HepG2 (cell line): ENCODE results near the gene CFAP221. TPM values are rescaled to one million over a fixed set of nuclear protein-coding genes. Genes with fewer than 3 reads are reported as not detected.

Experiments used
- ATAC-seq: fragments of 200-7000 bp; cut with Tn5 transposase; 3 replicates; pipeline ENCODE4 v1.9.1; 2020; ENCODE audit warnings: mild to moderate bottlenecking, moderate library complexity
- BruUV-seq: library from RNA; stranded (reverse); fragments of 400-500 nt; replicated peaks from 2 replicates; lab custom pipeline; 2021; lab: Mats Ljungman, UMichigan
- CTCF ChIA-PET: fragments of 300-600 bp; formaldehyde crosslinking; extraction: SDS; loops from one replicate; lab custom pipeline; 2021; ENCODE audit warnings: low total read pairs, inconsistent platforms, low intra/inter-chr PET ratio; lab: Yijun Ruan, JAX
- POLR2A ChIA-PET: fragments of 350-600 bp; sonication (Branson Sonifier 250); formaldehyde crosslinking; loops from one replicate; lab custom pipeline; 2020; ENCODE audit warnings: antibody characterized with exemption, inconsistent platforms; lab: Yijun Ruan, JAX
- DNase-seq: peaks from one replicate; pipeline ENCODE4 v3.0.0-alpha.2; 2015; ENCODE audit warnings: low spot score
- FAIRE-seq: peaks from 3 replicates; lab custom pipeline; 2011; peaks lifted over from hg19 to GRCh38; lab: Jason Lieb, UNC
- H2AFZ ChIP-seq: one replicate; pipeline ENCODE4 v1.6.1; 2011; ENCODE audit warnings: low read length, inconsistent platforms
- H3K27ac ChIP-seq: fragments of 300-600 bp; 3 replicates; pipeline ENCODE4 v1.8.0; 2011; ENCODE audit warnings: mixed run types, mild to moderate bottlenecking, mixed read lengths, low read length, inconsistent platforms; ENCODE audit not compliant: insufficient read depth; ENCODE audit errors: extremely low read length
- H3K27me3 ChIP-seq, 2 experiments: fragments of 200-600 bp in 1 of 2; 2 replicates in 1 of 2; 3 replicates in 1 of 2; pipeline versions ENCODE4 v1.6.0 to v1.8.0; 2011; ENCODE audit warnings: low read length in 2 of 2, mild to moderate bottlenecking in 2 of 2, moderate library complexity in 2 of 2, inconsistent platforms in 1 of 2; ENCODE audit not compliant: insufficient read depth in 2 of 2, control insufficient read depth in 1 of 2
- H3K36me3 ChIP-seq, 2 experiments: fragments of 200-600 bp in 1 of 2; replicated peaks in 1 of 2; 2 replicates in 1 of 2; 3 replicates in 1 of 2; pipeline versions ENCODE4 v1.5.1 to v1.8.0; 2011; ENCODE audit warnings: low read length in 2 of 2, inconsistent platforms in 1 of 2; ENCODE audit not compliant: insufficient read depth in 2 of 2, control insufficient read depth in 1 of 2
- H3K4me1 ChIP-seq: 2 replicates; pipeline ENCODE4 v1.5.1; 2012; ENCODE audit warnings: low read length, inconsistent platforms; ENCODE audit not compliant: insufficient read depth
- H3K4me2 ChIP-seq: 2 replicates; pipeline ENCODE4 v1.6.0; 2011; ENCODE audit warnings: low read depth, low read length, inconsistent platforms
- H3K4me3 ChIP-seq, 3 experiments: fragments of 200-600 bp in 1 of 3; sonication (generic), shearing (Covaris generic) in 1 of 3; replicated peaks in 1 of 3; 2 replicates each; pipeline ENCODE4 v1.5.1; 2011 to 2016; ENCODE audit warnings: low read length in 3 of 3, inconsistent platforms in 2 of 3, low read depth in 2 of 3, mild to moderate bottlenecking in 2 of 3, control low read depth in 1 of 3, mixed read lengths in 1 of 3; ENCODE audit not compliant: insufficient read depth in 1 of 3
- H3K79me2 ChIP-seq: one replicate; pipeline ENCODE4 v1.6.1; 2011; ENCODE audit warnings: low read length, inconsistent platforms; ENCODE audit not compliant: insufficient read depth
- H3K9ac ChIP-seq: 2 replicates; pipeline ENCODE4 v1.6.0; 2011; ENCODE audit warnings: mild to moderate bottlenecking, low read depth, low read length, inconsistent platforms; ENCODE audit not compliant: insufficient read depth
- H3K9me3 ChIP-seq: 2 replicates; pipeline ENCODE4 v1.5.1; 2012; ENCODE audit warnings: mild to moderate bottlenecking, low read length
- H4K20me1 ChIP-seq: 2 replicates; pipeline ENCODE4 v1.6.0; 2011; ENCODE audit warnings: inconsistent platforms, mild to moderate bottlenecking, low read length, moderate library complexity; ENCODE audit not compliant: insufficient read depth
- CENPT ChIP-seq: sonication (generic); formaldehyde crosslinking; IDR thresholded peaks from 2 replicates; pipeline ENCODE4 v1.8.0; 2022; ENCODE audit warnings: low read depth, mild to moderate bottlenecking, moderate library complexity, missing genetic modification reagents
- DNMT1 ChIP-seq: sonication (generic); formaldehyde crosslinking; IDR thresholded peaks from 2 replicates; pipeline ENCODE4 v1.5.1; 2020; ENCODE audit warnings: mild to moderate bottlenecking, missing genetic modification reagents
- FOSL2 ChIP-seq: sonication (generic); formaldehyde crosslinking; IDR thresholded peaks from 2 replicates; pipeline ENCODE4 v1.4.0; 2020; ENCODE audit warnings: missing genetic modification reagents
- NR2F6 ChIP-seq, 2 experiments: IDR thresholded peaks; 2 replicates each; pipeline ENCODE4 v1.6.1; 2016; ENCODE audit warnings: antibody characterized with exemption in 1 of 2, mild to moderate bottlenecking in 1 of 2
- PCBP1 ChIP-seq: fragments of 200-400 bp; formaldehyde crosslinking; IDR thresholded peaks from 2 replicates; pipeline ENCODE4 v1.6.1; 2017; ENCODE audit warnings: mild to moderate bottlenecking, low read depth, low read length, borderline replicate concordance
- RARA ChIP-seq: IDR thresholded peaks from 2 replicates; pipeline ENCODE4 v1.6.1; 2016; ENCODE audit warnings: missing genetic modification reagents, missing compliant biosample characterization
- SAP130 ChIP-seq: IDR thresholded peaks from 2 replicates; pipeline ENCODE4 v1.6.1; 2016; ENCODE audit warnings: low read depth
- SMAD1 ChIP-seq: sonication (generic); formaldehyde crosslinking; IDR thresholded peaks from 2 replicates; pipeline ENCODE4 v1.4.0; 2020; ENCODE audit warnings: missing genetic modification reagents, low read depth, mild to moderate bottlenecking, borderline replicate concordance
- ZBTB3 ChIP-seq: sonication (generic); formaldehyde crosslinking; IDR thresholded peaks from 2 replicates; pipeline ENCODE4 v1.4.0; 2020; ENCODE audit warnings: low read depth, mild to moderate bottlenecking, moderate library complexity, missing genetic modification reagents, borderline replicate concordance
- ZNF205 ChIP-seq: IDR thresholded peaks from 2 replicates; pipeline ENCODE4 v1.6.1; 2018; ENCODE audit warnings: missing biosample characterization, missing genetic modification reagents
- ZNF496 ChIP-seq: sonication (generic); formaldehyde crosslinking; IDR thresholded peaks from 2 replicates; pipeline ENCODE4 v1.8.1; 2023; ENCODE audit warnings: mild to moderate bottlenecking, moderate library complexity, missing genetic modification reagents; ENCODE audit not compliant: insufficient replicate concordance
- WGBS: methylation state at CpG from one replicate; pipeline ENCODE4 v1.1.6; 2017; ENCODE audit warnings: low lambda C conversion rate; 5-methylcytosine and 5-hydroxymethylcytosine counted together
- in situ Hi-C: cut with HindIII; loops from 2 replicates; pipeline ENCODE4 v1.10.0; 2017; ENCODE audit warnings: low pct_unique_long_range_greater_than_20kb; ENCODE audit not compliant: extremely low pct_ligation_motif_present
- intact Hi-C: fragments of 100-400 bp; cut with micrococcal nuclease; formaldehyde crosslinking; loops from one replicate; pipeline ENCODE4 v1.10.0; 2022; ENCODE audit not compliant: unreplicated experiment
- polyA plus RNA-seq, 8 experiments: library from polyadenylated mRNA; depleted of rRNA in 3 of 8; stranded (reverse) in 7 of 8; unstranded in 1 of 8; fragments of >200 nt; fragmentation: Illumina TruSeq in 4 of 8; extraction: Trizol in 4 of 8; gene quantifications; 2 replicates each; pipeline versions ENCODE4 v1.2.1 to v1.2.3, GENCODE V29; 2011 to 2016; ENCODE audit warnings: low read depth in 4 of 8, missing spikeins in 1 of 8, mixed read lengths in 1 of 8; ENCODE audit not compliant: insufficient read depth in 1 of 8
- total RNA-seq, 5 experiments: library from RNA; depleted of rRNA; stranded (reverse); fragments of >200 nt; fragmentation: Illumina TruSeq; extraction: Trizol; gene quantifications; 2 replicates each; pipeline ENCODE4 v1.2.3, GENCODE V29; 2016; ENCODE audit warnings: low read depth in 1 of 5
- TF ChIP-seq, protein P1 (sequence below): sonication (generic); formaldehyde crosslinking; IDR thresholded peaks from 2 replicates; pipeline ENCODE4 v1.5.0; 2020; ENCODE audit warnings: mild to moderate bottlenecking, missing genetic modification reagents

The CFAP221 gene
- total and polyA plus RNA-seq, 2 of the 13 experiments (the other 11 are each of a cell fraction or from before 2014, with no cell fraction given), result not detected

DNA sequence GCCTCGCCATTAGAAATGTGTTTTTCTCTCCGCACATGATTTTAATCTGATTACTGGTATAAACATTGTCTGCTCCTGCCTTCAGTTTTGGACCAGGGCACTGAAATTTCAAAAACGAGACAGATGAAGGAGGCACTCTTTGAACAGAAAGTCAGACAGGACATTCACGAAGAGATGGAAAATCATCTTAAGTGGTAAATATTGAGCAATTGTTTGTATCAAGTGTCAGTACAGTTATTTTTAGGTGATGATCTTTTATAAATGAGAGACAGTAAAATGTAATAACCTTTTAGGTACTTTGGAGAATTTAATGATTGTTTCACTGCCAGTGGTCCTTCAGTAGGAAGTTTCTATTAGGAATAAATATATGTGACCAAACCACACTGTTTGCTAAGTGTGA, 60.8 kb downstream of the CFAP221 start:
- no TSS peak for BruUV-seq
- intact Hi-C loops, result no loop called here
- Histone ChIP-seq H3K4me3 (no peak overlapping the region), H2AFZ (no peak overlapping the region), H3K9me3 (no peaks in the 10 kb centered on the region), H3K79me2 (no peaks in the 10 kb centered on the region), H3K4me2 (no peak overlapping the region), H3K4me1 (no peaks in the 10 kb centered on the region), H3K27me3 (peaks cover 0 to 1% of the 10 kb centered on the region in 2 experiments; a peak in 2 of 5 replicates), H4K20me1 (no peaks in the 10 kb centered on the region), H3K36me3 (no peaks in the 10 kb centered on the region), H3K27ac (no peak overlapping the region), H3K9ac (no peak overlapping the region)
- in situ Hi-C loops, result no loop called here
- CTCF ChIA-PET, result no interaction called here
- POLR2A ChIA-PET, result no interaction called here
- DNase-seq (no peak), ATAC-seq (no peak), FAIRE-seq (no peak)
- WGBS, result 26% methylated on average over 4 of the region's 4 CpGs
- no peak for TF ChIP-seq SMAD1 (CRISPR knock-in tag)

DNA sequence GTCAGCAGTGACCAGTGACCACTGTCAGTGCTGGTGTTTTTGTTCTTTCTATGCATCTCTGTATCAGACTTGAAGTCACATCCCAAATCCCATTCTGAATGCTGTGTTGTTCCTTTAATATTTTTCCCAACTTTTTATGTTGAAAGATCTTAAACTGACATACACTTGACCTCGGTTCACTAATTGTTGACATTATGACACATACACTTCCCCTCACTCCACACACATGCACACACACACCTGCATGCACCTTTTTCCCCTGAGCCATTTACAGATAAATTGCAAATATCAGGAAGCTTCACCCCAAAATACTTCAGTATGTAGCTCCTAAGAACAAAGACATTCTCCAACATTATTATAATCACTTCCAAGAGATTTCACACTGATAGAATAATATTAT, 62.4 kb downstream of the CFAP221 start:
- Histone ChIP-seq H3K9me3 (no peaks in the 10 kb centered on the region), H3K79me2 (no peaks in the 10 kb centered on the region), H3K4me1 (no peaks in the 10 kb centered on the region), H3K9ac (no peak overlapping the region), H3K27ac (no peak overlapping the region), H3K27me3 (peaks cover 0 to 1% of the 10 kb centered on the region in 2 experiments; a peak in 1 of 5 replicates), H4K20me1 (no peaks in the 10 kb centered on the region), H3K36me3 (no peaks in the 10 kb centered on the region), H3K4me3 (no peak overlapping the region), H2AFZ (no peak overlapping the region), H3K4me2 (no peak overlapping the region)
- no peak for DNase-seq
- CTCF ChIA-PET, result no interaction called here
- TF ChIP-seq, protein P1, sequence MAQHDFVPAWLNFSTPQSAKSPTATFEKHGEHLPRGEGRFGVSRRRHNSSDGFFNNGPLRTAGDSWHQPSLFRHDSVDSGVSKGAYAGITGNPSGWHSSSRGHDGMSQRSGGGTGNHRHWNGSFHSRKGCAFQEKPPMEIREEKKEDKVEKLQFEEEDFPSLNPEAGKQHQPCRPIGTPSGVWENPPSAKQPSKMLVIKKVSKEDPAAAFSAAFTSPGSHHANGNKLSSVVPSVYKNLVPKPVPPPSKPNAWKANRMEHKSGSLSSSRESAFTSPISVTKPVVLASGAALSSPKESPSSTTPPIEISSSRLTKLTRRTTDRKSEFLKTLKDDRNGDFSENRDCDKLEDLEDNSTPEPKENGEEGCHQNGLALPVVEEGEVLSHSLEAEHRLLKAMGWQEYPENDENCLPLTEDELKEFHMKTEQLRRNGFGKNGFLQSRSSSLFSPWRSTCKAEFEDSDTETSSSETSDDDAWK (CRISPR knock-in tag), result no peak
- 0 out of 2 replicates have a peak, but pooled peaks have one; percentile 15 for TF ChIP-seq NR2F6 (IDR thresholded peaks at IDR 0.05)
- TF ChIP-seq NR2F6 (CRISPR knock-in tag; IDR thresholded peaks at IDR 0.05), result no peak
- TF ChIP-seq FOSL2, result peak; percentile 74
- TF ChIP-seq ZNF205 (CRISPR knock-in tag), result no peak
- no peak for TF ChIP-seq ZNF496
- no peak for TF ChIP-seq CENPT
- peak; percentile 11; the same call in 1 of the 2 replicates for TF ChIP-seq SAP130
- no peak for TF ChIP-seq ZBTB3
- no peak for TF ChIP-seq PCBP1
- TF ChIP-seq DNMT1 (CRISPR knock-in tag), result no peak
- peak; percentile 83 for TF ChIP-seq RARA
- ATAC-seq, result no peak
- 0% methylated on average over 1 of the region's 1 CpG for WGBS
- in situ Hi-C loops (no loop called here), intact Hi-C loops (no loop called here)
- FAIRE-seq, result no peak
- no TSS peak for BruUV-seq
- POLR2A ChIA-PET, result no interaction called here
